Immature natural killer cell (primary cell): ENCODE data around the gene CHSY1. TPM values are rescaled to one million over a fixed set of nuclear protein-coding genes. Genes with fewer than 3 reads are reported as not detected.

Experiments
- DNase-seq, 3 donors: peaks; one replicate each; pipeline ENCODE4 v3.0.0; 2022; ENCODE audit warnings: mixed read lengths in 1 of 3
- H3K27ac Mint-ChIP-seq, 6 donors: one replicate each; pipeline ENCODE4 v1.8.0; 2020; ENCODE audit warnings: mixed read lengths in 6 of 6, mild to moderate bottlenecking in 5 of 6, inconsistent platforms in 4 of 6, moderate library complexity in 3 of 6
- H3K27me3 Mint-ChIP-seq, 3 donors: one replicate each; pipeline ENCODE4 v1.8.0; 2020 to 2021; ENCODE audit warnings: low read depth in 3 of 3, mild to moderate bottlenecking in 3 of 3, mixed read lengths in 3 of 3, moderate library complexity in 3 of 3, inconsistent platforms in 1 of 3
- H3K36me3 Mint-ChIP-seq, 3 donors: one replicate each; pipeline ENCODE4 v1.8.0; 2020; ENCODE audit warnings: mixed read lengths in 3 of 3, inconsistent platforms in 2 of 3, mild to moderate bottlenecking in 2 of 3
- H3K4me1 Mint-ChIP-seq, 2 donors: one replicate each; pipeline ENCODE4 v1.8.0; 2020; ENCODE audit warnings: inconsistent platforms in 2 of 2, mild to moderate bottlenecking in 2 of 2, mixed read lengths in 2 of 2, moderate library complexity in 1 of 2
- H3K4me3 Mint-ChIP-seq, 5 donors: one replicate each; pipeline ENCODE4 v1.8.0; 2020; ENCODE audit warnings: mild to moderate bottlenecking in 5 of 5, mixed read lengths in 5 of 5, inconsistent platforms in 3 of 5, moderate library complexity in 3 of 5
- H3K9me3 Mint-ChIP-seq, 6 donors: one replicate each; pipeline ENCODE4 v1.8.0; 2020; ENCODE audit warnings: mild to moderate bottlenecking in 6 of 6, mixed read lengths in 6 of 6, inconsistent platforms in 4 of 6, moderate library complexity in 3 of 6
- polyA plus RNA-seq, 3 donors: library from polyadenylated mRNA; unstranded; fragments of 300-500 nt; fragmentation: Illumina TruSeq; gene quantifications; one replicate each; pipeline ENCODE4 v1.2.3, GENCODE V29; 2021

Gene CHSY1
- polyA plus RNA-seq, 3 donors from 2014 or later, result 2.8 to 4.0 (median 2.8) TPM

- Mint-ChIP-seq H3K9me3 (no peaks in the 10 kb centered on the region), H3K27me3 (peaks cover 0 to 7% (median 5%) of the 10 kb centered on the region in 3 donors), H3K27ac (no peak overlapping the region), H3K4me1 (peaks cover 14 to 15% of the 10 kb centered on the region in 2 donors), H3K36me3 (no peaks in the 10 kb centered on the region), H3K4me3 (peak overlapping the region in 1 of 5 donors; percentile 54)
- DNase-seq, result no peak
Measured at GRCh38 chr15:101158166-101159095, 93.4 kb downstream of the CHSY1 start.

GRCh38 chr15:101157721-101158120, 94.1 kb downstream of the CHSY1 start:
- peaks cover 0 to 7% (median 5%) of the 10 kb centered on the region in 3 donors for H3K27me3 Mint-ChIP-seq
- no peaks in the 10 kb centered on the region for H3K36me3 Mint-ChIP-seq
- H3K27ac Mint-ChIP-seq, result no peak overlapping the region
- DNase-seq, result no peak
- H3K4me3 Mint-ChIP-seq, result no peak overlapping the region
- H3K9me3 Mint-ChIP-seq, result no peaks in the 10 kb centered on the region
- H3K4me1 Mint-ChIP-seq, result peaks cover 14 to 15% of the 10 kb centered on the region in 2 donors

- Mint-ChIP-seq H3K9me3 (no peaks in the 10 kb centered on the region), H3K4me1 (peaks cover 14 to 15% of the 10 kb centered on the region in 2 donors), H3K27ac (no peak overlapping the region), H3K27me3 (peaks cover 0 to 5% (median 4%) of the 10 kb centered on the region in 3 donors), H3K4me3 (no peak overlapping the region), H3K36me3 (no peaks in the 10 kb centered on the region)
- DNase-seq, result no peak
Measured at GRCh38 chr15:101156509-101157159, 95.2 kb downstream of the CHSY1 start.

- Mint-ChIP-seq H3K36me3 (no peaks in the 10 kb centered on the region), H3K4me3 (no peak overlapping the region)
Measured at GRCh38 chr15:101156061-101156460, 95.8 kb downstream of the CHSY1 start.

GRCh38 chr15:101153801-101154656, 97.8 kb downstream of the CHSY1 start:
- no peaks in the 10 kb centered on the region for H3K9me3 Mint-ChIP-seq
- H3K27ac Mint-ChIP-seq, result no peak overlapping the region
- H3K4me3 Mint-ChIP-seq, result no peak overlapping the region
- no peaks in the 10 kb centered on the region for H3K36me3 Mint-ChIP-seq
- peaks cover 0 to 5% (median 4%) of the 10 kb centered on the region in 3 donors for H3K27me3 Mint-ChIP-seq
- peaks cover 17 to 19% of the 10 kb centered on the region in 2 donors for H3K4me1 Mint-ChIP-seq
- no peak for DNase-seq

More at GRCh38 chr15:101156061-101156460, 95.8 kb downstream of the CHSY1 start:
- Mint-ChIP-seq H3K27ac (no peak overlapping the region), H3K27me3 (peaks cover 0 to 5% (median 4%) of the 10 kb centered on the region in 3 donors), H3K4me1 (peaks cover 19% of the 10 kb centered on the region in 2 donors), H3K9me3 (no peaks in the 10 kb centered on the region)
- DNase-seq, result no peak

GRCh38 chr15:101152914-101153313, 98.9 kb downstream of the CHSY1 start:
- no peak for DNase-seq
- H3K27me3 Mint-ChIP-seq, result peaks cover 2 to 5% (median 4%) of the 10 kb centered on the region in 3 donors

GRCh38 chr15:101151288-101151687, 100.6 kb downstream of the CHSY1 start:
- Mint-ChIP-seq H3K36me3 (no peaks in the 10 kb centered on the region), H3K9me3 (no peaks in the 10 kb centered on the region), H3K4me3 (no peak overlapping the region), H3K27ac (peak overlapping the region in 2 of 6 donors; percentile 4 to 18), H3K4me1 (peaks cover 23 to 26% of the 10 kb centered on the region in 2 donors), H3K27me3 (peaks cover 1 to 5% (median 2%) of the 10 kb centered on the region in 3 donors)
- DNase-seq, result no peak

More at GRCh38 chr15:101152914-101153313, 98.9 kb downstream of the CHSY1 start:
- Mint-ChIP-seq H3K4me3 (no peak overlapping the region), H3K9me3 (no peaks in the 10 kb centered on the region), H3K4me1 (peaks cover 20 to 21% of the 10 kb centered on the region in 2 donors), H3K27ac (no peak overlapping the region), H3K36me3 (no peaks in the 10 kb centered on the region)

- Mint-ChIP-seq H3K27ac (no peak overlapping the region), H3K36me3 (no peaks in the 10 kb centered on the region), H3K9me3 (no peaks in the 10 kb centered on the region), H3K27me3 (peaks cover 0 to 5% (median 2%) of the 10 kb centered on the region in 3 donors), H3K4me3 (no peak overlapping the region), H3K4me1 (peaks cover 25 to 26% of the 10 kb centered on the region in 2 donors)
- no peak for DNase-seq
Measured at GRCh38 chr15:101150723-101151040, 101.2 kb downstream of the CHSY1 start.

GRCh38 chr15:101149864-101150722, 101.8 kb downstream of the CHSY1 start:
- Mint-ChIP-seq H3K27ac (no peak overlapping the region), H3K4me3 (no peak overlapping the region), H3K4me1 (peaks cover 24 to 26% of the 10 kb centered on the region in 2 donors), H3K27me3 (peaks cover 0 to 2% (median 2%) of the 10 kb centered on the region in 3 donors), H3K36me3 (no peaks in the 10 kb centered on the region), H3K9me3 (no peaks in the 10 kb centered on the region)
- no peak for DNase-seq

GRCh38 chr15:101148881-101149664, 102.8 kb downstream of the CHSY1 start:
- Mint-ChIP-seq H3K27ac (peak overlapping the region in 3 of 6 donors; percentile 24 to 48 (median 32)), H3K4me3 (peak overlapping the region in 2 of 5 donors; percentile 7 to 50), H3K9me3 (no peaks in the 10 kb centered on the region), H3K36me3 (no peaks in the 10 kb centered on the region), H3K4me1 (peaks cover 24 to 26% of the 10 kb centered on the region in 2 donors), H3K27me3 (peaks cover 0 to 2% (median 2%) of the 10 kb centered on the region in 3 donors)
- no peak for DNase-seq

- Mint-ChIP-seq H3K4me3 (peak overlapping the region; percentile 16 to 62 (median 50)), H3K4me1 (peaks cover 24 to 26% of the 10 kb centered on the region in 2 donors), H3K36me3 (no peaks in the 10 kb centered on the region), H3K27ac (peak overlapping the region in 5 of 6 donors; percentile 14 to 71 (median 45)), H3K27me3 (peaks cover 0 to 2% (median 0%) of the 10 kb centered on the region in 3 donors), H3K9me3 (no peaks in the 10 kb centered on the region)
- DNase-seq, result peak; percentile 21 to 34 (median 30)
Measured at GRCh38 chr15:101148166-101148880, 103.5 kb downstream of the CHSY1 start.
